Type B pancreatic cell (in vitro differentiated cells): ENCODE measurements around the gene KLF18. TPM values are rescaled to one million over a fixed set of nuclear protein-coding genes. Genes with fewer than 3 reads are reported as not detected.

Experiments
- DNase-seq: peaks from one replicate; pipeline ENCODE4 v3.0.0; 2021; ENCODE audit warnings: mixed read lengths; ENCODE audit not compliant: unreplicated experiment; ENCODE audit errors: extremely low spot score
- H3K27ac Mint-ChIP-seq: 2 replicates; pipeline ENCODE4 v1.8.0; 2021; ENCODE audit warnings: mild to moderate bottlenecking, mixed read lengths
- H3K27me3 Mint-ChIP-seq: 2 replicates; pipeline ENCODE4 v1.8.0; 2021; ENCODE audit warnings: mixed read lengths
- H3K36me3 Mint-ChIP-seq: 2 replicates; pipeline ENCODE4 v1.8.0; 2021; ENCODE audit warnings: mixed read lengths
- H3K4me1 Mint-ChIP-seq: one replicate; pipeline ENCODE4 v1.8.0; 2021; ENCODE audit warnings: mixed read lengths; ENCODE audit not compliant: unreplicated experiment
- H3K4me3 Mint-ChIP-seq: 2 replicates; pipeline ENCODE4 v1.8.0; 2021; ENCODE audit warnings: mild to moderate bottlenecking, mixed read lengths
- H3K9me3 Mint-ChIP-seq: 2 replicates; pipeline ENCODE4 v1.8.0; 2021; ENCODE audit warnings: mixed read lengths
- long read RNA-seq: library from polyadenylated mRNA; unstranded; transcript quantifications from one replicate; pipeline ENCODE4 v2.0.0, GENCODE V29; 2020
- total RNA-seq: library from RNA; stranded (reverse); gene quantifications from 2 replicates; pipeline ENCODE4 v1.2.1, GENCODE V29; 2021; ENCODE audit warnings: low replicate concordance
- TF ChIP-seq, protein P1 (sequence below): fragments of 200-600 bp; sonication (generic); conservative IDR thresholded peaks from 2 replicates; pipeline ENCODE4 v1.5.0; 2021; ENCODE audit warnings: antibody characterized with exemption, mild to moderate bottlenecking

The KLF18 gene
- total RNA-seq: not detected in 2 replicates
- long read RNA-seq: 0 reads

DNA sequence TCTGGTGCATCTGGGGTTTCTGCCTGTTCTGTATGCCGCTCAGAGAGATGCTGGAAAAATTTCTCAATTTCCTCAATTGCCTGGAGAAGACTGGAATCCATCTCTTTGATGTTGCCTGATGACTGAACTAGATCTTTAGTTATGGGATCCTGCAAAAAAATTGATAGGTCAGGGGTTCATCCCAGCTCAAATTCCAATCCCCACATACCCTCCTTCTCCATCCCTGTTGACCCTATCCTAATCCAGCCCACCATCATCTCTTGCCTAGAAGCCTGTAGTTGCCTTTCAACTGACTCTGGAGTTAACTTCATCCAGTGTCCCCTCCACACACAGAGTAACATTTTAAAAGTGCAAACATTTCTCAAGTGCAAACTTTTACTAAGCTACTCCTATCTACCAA, at the start of gene KLF18:
Gene KLF18 (minus strand): TSS at position 101 of the 400 bp plus-strand sequence. CDS start 0 bp downstream, at position 101.
- H3K27me3 Mint-ChIP-seq: peaks cover 5% of the 10 kb centered on the region
- TF ChIP-seq, protein P1, sequence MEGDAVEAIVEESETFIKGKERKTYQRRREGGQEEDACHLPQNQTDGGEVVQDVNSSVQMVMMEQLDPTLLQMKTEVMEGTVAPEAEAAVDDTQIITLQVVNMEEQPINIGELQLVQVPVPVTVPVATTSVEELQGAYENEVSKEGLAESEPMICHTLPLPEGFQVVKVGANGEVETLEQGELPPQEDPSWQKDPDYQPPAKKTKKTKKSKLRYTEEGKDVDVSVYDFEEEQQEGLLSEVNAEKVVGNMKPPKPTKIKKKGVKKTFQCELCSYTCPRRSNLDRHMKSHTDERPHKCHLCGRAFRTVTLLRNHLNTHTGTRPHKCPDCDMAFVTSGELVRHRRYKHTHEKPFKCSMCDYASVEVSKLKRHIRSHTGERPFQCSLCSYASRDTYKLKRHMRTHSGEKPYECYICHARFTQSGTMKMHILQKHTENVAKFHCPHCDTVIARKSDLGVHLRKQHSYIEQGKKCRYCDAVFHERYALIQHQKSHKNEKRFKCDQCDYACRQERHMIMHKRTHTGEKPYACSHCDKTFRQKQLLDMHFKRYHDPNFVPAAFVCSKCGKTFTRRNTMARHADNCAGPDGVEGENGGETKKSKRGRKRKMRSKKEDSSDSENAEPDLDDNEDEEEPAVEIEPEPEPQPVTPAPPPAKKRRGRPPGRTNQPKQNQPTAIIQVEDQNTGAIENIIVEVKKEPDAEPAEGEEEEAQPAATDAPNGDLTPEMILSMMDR: no peak
- no peak within 1 kb of the TSS for H3K4me3 Mint-ChIP-seq
- H3K36me3 Mint-ChIP-seq: no peaks in the 10 kb centered on the region
- no peaks in the 10 kb centered on the region for H3K4me1 Mint-ChIP-seq
- H3K27ac Mint-ChIP-seq: no peak within 1 kb of the TSS
- no peak for DNase-seq
- peaks cover 16% of the 10 kb centered on the region for H3K9me3 Mint-ChIP-seq

DNA sequence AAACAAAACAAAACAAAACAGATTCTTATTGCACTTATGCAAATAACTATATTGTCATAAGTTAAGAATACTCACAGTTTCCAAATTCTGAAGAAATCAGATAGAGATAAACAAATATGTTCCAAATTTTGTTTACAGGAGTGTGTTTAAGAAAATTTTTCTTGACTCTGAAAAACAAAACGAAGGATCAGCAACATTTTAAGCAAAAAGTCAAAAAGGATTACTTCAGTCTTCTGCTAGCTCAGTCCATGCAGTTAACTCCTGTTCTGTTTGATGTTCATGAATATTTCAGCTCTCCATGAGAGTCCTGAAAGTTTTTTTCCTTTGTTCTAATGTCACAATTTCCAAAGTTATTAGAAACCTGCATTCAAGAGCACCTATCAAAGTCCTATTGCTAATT, 33.2 kb upstream of the KLF18 start:
- TF ChIP-seq, protein P1: no peak
- Mint-ChIP-seq H3K27ac (no peak overlapping the region), H3K9me3 (peaks cover 5% of the 10 kb centered on the region), H3K4me1 (no peaks in the 10 kb centered on the region), H3K4me3 (no peak overlapping the region), H3K36me3 (no peaks in the 10 kb centered on the region), H3K27me3 (no peaks in the 10 kb centered on the region)
- no peak for DNase-seq

DNA sequence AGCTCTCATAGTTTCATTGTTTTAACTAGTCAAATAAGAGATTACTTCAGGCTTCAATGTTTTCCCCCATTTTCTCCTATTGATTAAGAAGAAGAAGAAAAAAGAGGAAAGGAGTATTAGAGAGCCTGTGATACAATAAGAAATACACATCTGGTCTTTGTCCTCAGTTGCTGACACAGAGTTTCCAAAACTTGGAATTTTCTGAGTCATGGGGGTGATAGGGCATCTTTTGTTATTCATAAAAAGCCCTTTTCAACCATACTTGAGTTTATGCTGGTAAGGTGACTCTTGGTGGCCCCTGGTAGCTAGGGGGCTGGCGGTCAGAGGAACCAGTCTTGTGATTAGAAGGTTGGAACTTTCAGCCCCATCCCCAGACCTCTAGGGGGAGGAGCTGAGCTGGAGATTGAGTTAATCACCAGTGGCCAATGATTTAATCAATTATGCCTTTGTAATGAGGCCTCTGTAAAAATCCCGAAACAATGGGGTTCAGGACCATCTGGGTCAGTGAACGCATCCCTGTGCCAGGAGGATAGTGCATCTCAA, 28.9 kb upstream of the KLF18 start:
- Mint-ChIP-seq H3K4me1 (no peaks in the 10 kb centered on the region), H3K27ac (no peak overlapping the region), H3K27me3 (peaks cover 3% of the 10 kb centered on the region), H3K36me3 (no peaks in the 10 kb centered on the region), H3K4me3 (no peak overlapping the region), H3K9me3 (peaks cover 5% of the 10 kb centered on the region)
- no peak for DNase-seq
- TF ChIP-seq, protein P1: no peak

DNA sequence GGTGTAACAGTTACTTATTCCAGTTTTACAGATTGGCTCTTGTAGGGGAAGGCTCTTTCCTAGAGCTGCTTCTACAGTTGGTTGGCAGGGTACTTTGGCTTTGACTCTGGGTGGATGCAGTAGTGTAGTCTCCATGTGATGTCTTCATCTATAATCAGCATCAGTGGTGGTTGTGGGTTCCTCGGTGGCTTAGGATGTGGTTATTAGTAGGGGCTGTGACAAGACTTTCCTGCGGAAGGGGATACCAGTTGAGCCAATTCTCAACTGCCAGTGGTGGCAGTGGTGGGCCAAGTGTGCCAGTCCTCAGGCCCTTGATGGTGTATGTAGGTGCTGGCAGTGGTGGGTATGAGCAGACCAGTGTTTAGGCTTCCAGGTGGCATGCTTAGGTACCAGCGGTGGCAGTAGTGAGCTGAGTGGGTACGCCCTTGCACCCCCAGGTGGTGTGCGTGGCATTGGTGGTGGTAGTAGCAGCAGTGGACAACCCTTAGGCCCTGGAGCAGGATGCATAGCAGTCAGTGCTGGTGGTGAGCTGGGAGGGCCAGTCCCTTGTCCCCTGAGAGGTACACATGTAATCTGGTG, 27.2 kb upstream of the KLF18 start:
- Mint-ChIP-seq H3K36me3 (no peaks in the 10 kb centered on the region), H3K9me3 (peaks cover 5% of the 10 kb centered on the region), H3K4me3 (no peak overlapping the region), H3K27ac (no peak overlapping the region), H3K4me1 (no peaks in the 10 kb centered on the region), H3K27me3 (peaks cover 3% of the 10 kb centered on the region)
- DNase-seq: no peak
- TF ChIP-seq, protein P1: no peak

DNA sequence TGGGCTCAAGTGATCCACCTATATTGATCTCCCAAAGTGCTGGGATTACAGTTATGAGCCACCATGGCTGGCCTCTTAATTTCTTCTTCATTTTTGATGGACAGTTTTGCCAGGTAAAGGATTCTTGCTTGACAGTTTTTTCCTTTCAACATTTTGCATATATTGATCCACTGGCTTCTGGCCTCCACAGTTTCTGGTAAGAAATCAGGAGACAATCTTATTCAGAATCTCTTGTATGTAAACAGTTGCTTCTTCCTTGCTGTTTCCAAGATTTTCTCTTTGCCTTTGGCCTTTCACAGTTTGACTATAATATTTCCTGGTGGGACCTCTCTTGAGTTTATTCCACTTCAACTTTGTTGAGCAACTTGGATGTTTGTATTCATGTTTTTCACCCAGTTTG, 20.1 kb upstream of the KLF18 start:
- Mint-ChIP-seq H3K27me3 (peaks cover 3% of the 10 kb centered on the region), H3K27ac (no peak overlapping the region), H3K4me1 (no peaks in the 10 kb centered on the region), H3K36me3 (no peaks in the 10 kb centered on the region), H3K4me3 (no peak overlapping the region), H3K9me3 (no peaks in the 10 kb centered on the region)
- TF ChIP-seq, protein P1: no peak
- DNase-seq: no peak
